Measurements from ENCODE around the gene CCDC85B. TPM values are rescaled to one million over a fixed set of nuclear protein-coding genes. Genes with fewer than 3 reads are reported as not detected.
"Not testable (repeated sequence)": the region's sequence is repeated elsewhere in the genome, so short reads cannot be mapped to it uniquely, and the experiment has no call there.

CCDC85B gene
- 22.0 TPM for polyA plus RNA-seq (2013, experiment 1 of 2)
- polyA plus RNA-seq (2013, experiment 2 of 2) = 24.9 TPM

GRCh38 chr11:65890324-65891218 lies at the start of gene CCDC85B:
Gene CCDC85B (plus strand): TSS chr11:65890673. CDS start chr11:65890784, 111 bp downstream.
- no peaks in the 10 kb centered on the region for H3K9me3 ChIP-seq (ENCODE audit: insufficient read depth, low read depth, low read length)
- under 1% methylated on average over 94 of the region's 94 CpGs for WGBS
- H3K9ac ChIP-seq (ENCODE audit: low read depth, low read length) = peak within 1 kb of the TSS; percentile 88
- H3K4me3 ChIP-seq (ENCODE audit: low read length) = peak within 1 kb of the TSS; percentile 88
- H3K4me1 ChIP-seq (ENCODE audit: insufficient read depth, low read length) = peaks cover 13% of the 10 kb centered on the region
- H3K27me3 ChIP-seq (ENCODE audit: insufficient read depth, low read length) = peaks cover 14% of the 10 kb centered on the region
- H3K36me3 ChIP-seq (ENCODE audit: insufficient read depth, low read length) = peaks cover 14% of the 10 kb centered on the region
- H3K27ac ChIP-seq (ENCODE audit: low read depth, low read length) = peak within 1 kb of the TSS; percentile 58

GRCh38 chr11:65842144-65842543 lies 48.3 kb upstream of the CCDC85B start:
- Histone ChIP-seq H3K36me3 (ENCODE audit: insufficient read depth, low read length) (no peaks in the 10 kb centered on the region), H3K4me3 (ENCODE audit: low read length) (no peak overlapping the region), H3K27ac (ENCODE audit: low read depth, low read length) (no peak overlapping the region), H3K4me1 (ENCODE audit: insufficient read depth, low read length) (no peaks in the 10 kb centered on the region), H3K9ac (ENCODE audit: low read depth, low read length) (no peak overlapping the region), H3K27me3 (ENCODE audit: insufficient read depth, low read length) (no peaks in the 10 kb centered on the region), H3K9me3 (ENCODE audit: insufficient read depth, low read depth, low read length) (no peaks in the 10 kb centered on the region)
- 91% methylated on average over 4 of the region's 4 CpGs for WGBS

- Histone ChIP-seq H3K9ac (ENCODE audit: low read depth, low read length) (no peak overlapping the region), H3K4me1 (ENCODE audit: insufficient read depth, low read length) (no peaks in the 10 kb centered on the region), H3K27ac (ENCODE audit: low read depth, low read length) (no peak overlapping the region), H3K27me3 (ENCODE audit: insufficient read depth, low read length) (no peaks in the 10 kb centered on the region), H3K36me3 (ENCODE audit: insufficient read depth, low read length) (no peaks in the 10 kb centered on the region), H3K9me3 (ENCODE audit: insufficient read depth, low read depth, low read length) (no peaks in the 10 kb centered on the region), H3K4me3 (ENCODE audit: low read length) (no peak overlapping the region)
- WGBS = 93% methylated on average over 3 of the region's 3 CpGs
These were observed 46.7 kb upstream of the CCDC85B start for GRCh38 chr11:65843811-65844210.

DNA sequence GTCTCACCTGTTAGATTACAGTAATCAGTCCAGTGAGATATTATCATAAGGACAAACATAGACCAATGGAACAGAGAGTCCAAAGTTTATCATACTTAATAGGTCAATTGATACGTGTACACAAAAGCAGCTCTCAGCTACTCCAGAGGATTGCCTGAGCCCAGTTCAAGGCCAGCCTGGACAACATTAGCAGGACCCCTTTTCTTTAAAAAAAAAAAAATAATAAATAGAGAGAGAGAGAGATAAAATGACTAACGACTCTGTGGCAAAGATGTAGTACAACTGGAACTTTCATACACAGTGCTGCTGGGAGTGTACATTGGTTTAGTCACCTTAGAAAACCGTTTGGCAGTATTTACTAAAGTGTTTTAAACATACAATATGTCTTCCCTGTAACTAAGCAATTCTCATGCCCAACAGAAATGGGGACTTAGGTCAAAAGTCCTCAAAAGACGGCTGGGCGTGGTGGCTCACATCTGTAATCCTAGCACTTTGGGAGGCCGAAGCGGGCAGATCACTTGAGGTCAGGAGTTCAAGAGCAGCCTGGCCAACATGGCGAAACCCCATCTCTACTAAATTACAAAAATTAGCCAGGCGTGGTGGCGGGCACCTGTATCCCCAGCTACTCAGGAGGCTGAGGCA lies 46.1 kb upstream of the CCDC85B start:
- Histone ChIP-seq H3K4me3 (ENCODE audit: low read length) (no peak overlapping the region), H3K9ac (ENCODE audit: low read depth, low read length) (no peak overlapping the region), H3K9me3 (ENCODE audit: insufficient read depth, low read depth, low read length) (no peaks in the 10 kb centered on the region), H3K27ac (ENCODE audit: low read depth, low read length) (no peak overlapping the region), H3K36me3 (ENCODE audit: insufficient read depth, low read length) (no peaks in the 10 kb centered on the region), H3K27me3 (ENCODE audit: insufficient read depth, low read length) (no peaks in the 10 kb centered on the region), H3K4me1 (ENCODE audit: insufficient read depth, low read length) (no peaks in the 10 kb centered on the region)
- WGBS = 90% methylated on average over 10 of the region's 10 CpGs

GRCh38 chr11:65847746-65848145 lies 42.7 kb upstream of the CCDC85B start:
- Histone ChIP-seq H3K9ac (ENCODE audit: low read depth, low read length) (no peak overlapping the region), H3K36me3 (ENCODE audit: insufficient read depth, low read length) (0 out of 2 replicates have a peak, but pooled peaks cover 6% of the 10 kb centered on the region), H3K9me3 (ENCODE audit: insufficient read depth, low read depth, low read length) (no peaks in the 10 kb centered on the region), H3K4me1 (ENCODE audit: insufficient read depth, low read length) (no peaks in the 10 kb centered on the region), H3K27ac (ENCODE audit: low read depth, low read length) (no peak overlapping the region), H3K27me3 (ENCODE audit: insufficient read depth, low read length) (no peaks in the 10 kb centered on the region), H3K4me3 (ENCODE audit: low read length) (no peak overlapping the region)
- WGBS = 93% methylated on average over 3 of the region's 3 CpGs

GRCh38 chr11:65848693-65849092 lies 41.8 kb upstream of the CCDC85B start:
- peaks cover 16% of the 10 kb centered on the region for H3K36me3 ChIP-seq (ENCODE audit: insufficient read depth, low read length)
- not testable (repeated sequence) for H3K9me3 ChIP-seq (ENCODE audit: insufficient read depth, low read depth, low read length); H3K27ac ChIP-seq (ENCODE audit: low read depth, low read length); H3K9ac ChIP-seq (ENCODE audit: low read depth, low read length); H3K4me3 ChIP-seq (ENCODE audit: low read length); H3K27me3 ChIP-seq (ENCODE audit: insufficient read depth, low read length); H3K4me1 ChIP-seq (ENCODE audit: insufficient read depth, low read length)
- WGBS = 73% methylated on average over 7 of the region's 7 CpGs

DNA sequence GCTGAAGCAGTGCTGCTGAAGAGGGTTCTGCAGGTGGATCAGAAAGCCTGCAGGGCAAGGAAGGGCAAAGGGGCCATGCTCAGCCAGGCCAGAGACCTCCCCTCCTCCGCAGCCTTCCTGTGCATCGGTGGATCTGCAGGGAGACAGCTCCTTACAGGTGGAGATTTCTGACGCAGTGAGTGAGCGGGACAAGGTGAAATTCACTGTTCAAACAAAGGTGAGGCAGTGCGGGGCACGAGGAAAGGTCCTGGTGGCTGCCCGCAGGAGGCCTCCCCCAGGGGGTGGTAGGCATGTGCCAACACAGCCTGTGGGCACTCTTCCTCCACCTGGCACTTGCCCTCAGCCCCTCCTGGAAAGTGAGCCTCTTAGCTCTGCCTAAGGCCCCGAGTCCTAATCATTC lies 41.1 kb upstream of the CCDC85B start:
- WGBS = 74% methylated on average over 8 of the region's 8 CpGs
- Histone ChIP-seq H3K9me3 (ENCODE audit: insufficient read depth, low read depth, low read length) (no peaks in the 10 kb centered on the region), H3K9ac (ENCODE audit: low read depth, low read length) (no peak overlapping the region)

GRCh38 chr11:65849771-65850216 lies 40.7 kb upstream of the CCDC85B start:
- Histone ChIP-seq H3K27ac (ENCODE audit: low read depth, low read length) (no peak overlapping the region), H3K36me3 (ENCODE audit: insufficient read depth, low read length) (peaks cover 27% of the 10 kb centered on the region), H3K9me3 (ENCODE audit: insufficient read depth, low read depth, low read length) (no peaks in the 10 kb centered on the region), H3K27me3 (ENCODE audit: insufficient read depth, low read length) (no peaks in the 10 kb centered on the region), H3K4me1 (ENCODE audit: insufficient read depth, low read length) (no peaks in the 10 kb centered on the region), H3K4me3 (ENCODE audit: low read length) (no peak overlapping the region), H3K9ac (ENCODE audit: low read depth, low read length) (no peak overlapping the region)
- 72% methylated on average over 16 of the region's 16 CpGs for WGBS

More for the DNA sequence above, 41.1 kb upstream of the CCDC85B start:
- Histone ChIP-seq H3K36me3 (ENCODE audit: insufficient read depth, low read length) (peaks cover 22% of the 10 kb centered on the region), H3K27me3 (ENCODE audit: insufficient read depth, low read length) (no peaks in the 10 kb centered on the region), H3K4me3 (ENCODE audit: low read length) (no peak overlapping the region), H3K27ac (ENCODE audit: low read depth, low read length) (no peak overlapping the region), H3K4me1 (ENCODE audit: insufficient read depth, low read length) (no peaks in the 10 kb centered on the region)

DNA sequence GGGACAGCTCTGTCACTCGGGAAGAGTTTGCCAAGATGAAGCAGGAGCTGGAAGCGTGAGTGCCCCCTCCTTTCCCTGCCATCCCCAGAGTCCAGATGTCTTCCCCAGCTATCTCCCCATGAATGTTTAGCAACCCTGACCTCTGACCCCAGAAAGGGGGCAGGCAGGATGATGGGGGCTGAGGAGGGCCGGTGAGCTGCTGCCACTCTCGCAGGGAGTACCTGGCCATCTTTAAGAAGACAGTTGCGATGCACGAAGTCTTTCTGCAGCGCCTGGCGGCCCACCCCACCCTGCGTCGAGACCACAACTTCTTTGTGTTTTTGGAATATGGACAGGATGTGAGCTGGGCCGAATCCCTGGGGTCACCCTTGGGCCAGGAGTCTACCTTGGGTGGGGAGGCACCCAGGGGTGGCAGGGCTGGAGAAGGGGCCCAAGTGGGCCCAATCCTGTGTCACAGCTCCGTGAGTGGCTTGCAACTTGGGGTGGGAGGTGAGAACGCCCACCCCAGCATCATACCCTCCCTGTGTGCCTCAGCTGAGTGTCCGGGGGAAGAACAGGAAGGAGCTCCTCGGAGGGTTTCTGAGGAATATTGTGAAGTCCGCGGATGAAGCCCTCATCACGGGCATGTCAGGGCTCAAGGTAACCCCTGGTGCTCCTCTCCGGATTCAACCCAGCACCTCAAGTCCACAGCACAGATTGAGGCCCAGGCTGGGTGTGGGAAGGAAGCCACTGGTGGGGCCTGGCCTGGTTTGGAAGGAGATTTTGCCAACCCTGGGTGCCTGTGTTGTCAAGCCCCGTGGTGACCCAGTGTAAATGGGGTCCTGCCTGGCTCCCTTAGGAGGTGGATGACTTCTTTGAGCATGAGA lies 40.0 kb upstream of the CCDC85B start:
- Histone ChIP-seq H3K4me1 (ENCODE audit: insufficient read depth, low read length) (no peaks in the 10 kb centered on the region), H3K27me3 (ENCODE audit: insufficient read depth, low read length) (no peaks in the 10 kb centered on the region), H3K9ac (ENCODE audit: low read depth, low read length) (no peak overlapping the region), H3K4me3 (ENCODE audit: low read length) (no peak overlapping the region), H3K9me3 (ENCODE audit: insufficient read depth, low read depth, low read length) (no peaks in the 10 kb centered on the region), H3K36me3 (ENCODE audit: insufficient read depth, low read length) (peaks cover 33% of the 10 kb centered on the region), H3K27ac (ENCODE audit: low read depth, low read length) (no peak overlapping the region)
- 91% methylated on average over 19 of the region's 20 CpGs for WGBS

DNA sequence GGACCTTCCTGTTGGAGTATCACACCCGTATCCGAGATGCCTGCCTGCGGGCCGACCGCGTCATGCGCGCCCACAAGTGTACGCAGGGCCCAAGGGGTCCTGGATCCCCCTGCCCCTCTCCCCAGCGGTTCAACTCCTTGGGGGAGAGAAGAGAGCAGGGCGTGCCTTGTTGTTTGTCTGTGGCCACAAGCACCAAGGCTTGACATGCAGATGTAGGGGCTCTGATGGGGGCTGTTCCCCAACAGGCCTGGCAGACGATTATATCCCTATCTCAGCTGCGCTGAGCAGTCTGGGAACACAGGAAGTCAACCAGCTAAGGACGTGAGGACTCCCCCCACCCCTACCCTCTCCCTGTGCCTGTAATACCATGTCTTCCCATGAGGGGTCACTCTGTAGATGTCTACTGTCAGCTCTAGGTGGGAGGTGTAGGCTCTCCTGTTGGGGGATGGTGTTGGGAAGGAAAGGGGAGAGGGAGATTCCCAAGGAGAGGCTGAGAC lies 39.3 kb upstream of the CCDC85B start:
- H3K4me3 ChIP-seq (ENCODE audit: low read length) = no peak overlapping the region
- 89% methylated on average over 14 of the region's 14 CpGs for WGBS
- no peaks in the 10 kb centered on the region for H3K9me3 ChIP-seq (ENCODE audit: insufficient read depth, low read depth, low read length)
- H3K9ac ChIP-seq (ENCODE audit: low read depth, low read length) = no peak overlapping the region
- no peaks in the 10 kb centered on the region for H3K4me1 ChIP-seq (ENCODE audit: insufficient read depth, low read length)
- peaks cover 40% of the 10 kb centered on the region for H3K36me3 ChIP-seq (ENCODE audit: insufficient read depth, low read length)
- H3K27me3 ChIP-seq (ENCODE audit: insufficient read depth, low read length) = no peaks in the 10 kb centered on the region
- no peak overlapping the region for H3K27ac ChIP-seq (ENCODE audit: low read depth, low read length)
